GM19467 (cell line): ENCODE data around the gene OTUB1.

Experiments used
- ATAC-seq: cut with Tn5 transposase; IDR thresholded peaks from one replicate; pipeline ENCODE4 v1.9.1; 2021; ENCODE audit warnings: mild to moderate bottlenecking, moderate library complexity; ENCODE audit not compliant: unreplicated experiment

OTUB1 gene

GRCh38 chr11:64004590-64004984 is 18.3 kb downstream of the OTUB1 start:
- ATAC-seq, result no peak

GRCh38 chr11:64005691-64006090 is 19.5 kb downstream of the OTUB1 start:
- ATAC-seq, result no peak

DNA sequence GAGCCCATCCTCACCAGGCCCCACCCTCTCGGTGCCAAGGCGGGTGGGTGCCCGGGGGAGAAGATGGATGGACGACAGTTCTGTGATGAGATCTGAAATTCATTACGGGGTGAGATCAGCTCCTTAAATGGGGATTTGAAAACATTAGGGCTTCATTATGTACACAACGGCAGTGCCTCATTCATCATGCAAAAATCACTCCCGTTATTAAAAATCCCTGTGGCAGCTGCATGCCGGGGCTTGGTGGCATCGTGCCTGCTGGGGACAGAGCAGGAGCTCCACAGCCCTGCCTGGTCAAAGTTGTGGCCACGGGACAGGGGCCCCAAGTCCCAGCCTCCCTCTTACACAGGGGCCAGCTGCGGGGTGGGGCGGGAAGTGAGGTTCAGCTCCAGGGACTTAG is 20.2 kb downstream of the OTUB1 start:
- ATAC-seq, result no peak

DNA sequence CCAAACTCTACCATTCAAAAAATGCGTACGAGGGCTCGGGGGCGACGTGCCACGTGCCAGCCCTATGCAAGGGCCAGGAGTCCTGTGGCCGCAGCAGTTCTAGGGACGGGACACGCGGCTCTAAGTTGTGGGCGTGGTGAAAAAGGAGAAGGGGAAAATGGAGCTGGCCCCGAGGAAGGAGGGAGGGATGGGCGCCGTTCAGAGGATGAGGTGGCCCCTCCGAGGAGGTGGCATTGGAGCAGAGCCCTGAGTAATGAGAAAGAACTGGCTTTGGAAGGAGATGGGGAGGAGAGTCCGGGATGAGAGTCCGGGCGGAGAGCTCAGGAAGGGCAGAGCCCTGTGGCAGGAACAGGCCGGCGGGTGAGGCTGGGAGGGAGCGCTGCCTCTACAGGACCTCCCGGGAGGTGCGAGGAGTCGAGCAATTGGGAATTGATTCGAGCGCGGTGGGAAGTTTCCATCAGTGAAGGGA is 21.0 kb downstream of the OTUB1 start:
- ATAC-seq, result no peak

DNA sequence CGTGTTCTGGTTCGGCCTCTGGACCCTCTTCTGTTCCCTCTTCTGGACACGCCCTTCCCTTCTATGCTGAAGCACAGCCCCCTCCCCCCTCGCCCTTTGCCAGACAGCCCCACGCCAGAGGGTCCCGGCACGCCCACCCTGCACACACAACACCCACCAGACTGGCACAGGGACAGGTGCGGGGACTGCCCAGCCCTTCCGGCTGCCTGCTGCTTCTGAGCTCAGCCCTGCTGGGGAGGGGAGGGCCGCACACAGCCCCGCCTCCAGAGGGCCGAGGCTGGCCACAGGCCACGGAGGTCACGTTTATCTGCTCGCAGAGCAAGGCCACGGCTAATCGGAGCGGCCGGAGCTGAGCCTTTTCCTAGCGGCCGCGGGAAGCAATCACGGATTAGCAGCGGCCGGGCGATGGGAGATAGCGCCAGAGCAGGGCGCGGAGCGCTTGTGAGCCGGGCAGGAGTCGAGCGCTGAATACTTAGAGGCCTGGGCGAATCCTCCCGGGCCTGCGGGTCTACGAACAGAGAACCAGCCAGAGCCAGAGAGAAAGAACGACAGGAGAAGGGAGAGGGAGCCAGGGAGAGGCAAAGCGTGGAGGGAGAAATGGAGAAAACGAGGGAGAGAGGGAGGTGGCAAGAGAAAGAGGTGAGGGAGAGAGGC is 21.5 kb downstream of the OTUB1 start:
- no peak for ATAC-seq

DNA sequence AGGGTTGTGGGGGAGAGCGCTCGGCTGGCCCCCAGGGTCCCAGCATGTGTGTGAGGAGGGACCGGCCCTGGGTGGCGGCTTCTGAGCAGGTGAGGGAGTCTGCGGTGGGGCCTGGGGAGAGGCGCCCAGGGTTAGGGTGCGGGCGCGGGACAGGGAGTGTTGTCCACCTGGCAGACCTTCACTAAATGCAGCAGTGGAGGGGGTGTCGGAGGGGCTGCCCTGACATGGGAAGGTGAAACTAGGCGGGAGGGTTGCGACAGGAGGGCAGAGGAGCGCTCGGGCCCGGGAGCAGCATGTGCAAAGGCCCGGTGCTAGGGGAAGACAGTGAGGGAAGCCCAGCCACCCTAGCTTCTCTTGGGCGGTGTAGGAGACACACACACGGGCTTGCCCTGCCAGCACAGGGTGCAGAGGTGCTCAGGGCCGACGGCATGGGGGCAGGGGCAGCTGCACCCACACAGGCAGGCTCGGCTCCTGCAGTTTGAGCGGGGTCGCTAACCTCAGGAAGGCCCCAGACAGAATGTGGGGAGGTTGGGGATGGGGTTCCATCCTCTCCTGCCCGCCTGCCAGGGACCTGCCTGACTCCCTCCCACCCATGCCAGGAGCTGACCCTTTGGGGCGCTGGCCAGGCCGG is 22.2 kb downstream of the OTUB1 start:
- no peak for ATAC-seq

DNA sequence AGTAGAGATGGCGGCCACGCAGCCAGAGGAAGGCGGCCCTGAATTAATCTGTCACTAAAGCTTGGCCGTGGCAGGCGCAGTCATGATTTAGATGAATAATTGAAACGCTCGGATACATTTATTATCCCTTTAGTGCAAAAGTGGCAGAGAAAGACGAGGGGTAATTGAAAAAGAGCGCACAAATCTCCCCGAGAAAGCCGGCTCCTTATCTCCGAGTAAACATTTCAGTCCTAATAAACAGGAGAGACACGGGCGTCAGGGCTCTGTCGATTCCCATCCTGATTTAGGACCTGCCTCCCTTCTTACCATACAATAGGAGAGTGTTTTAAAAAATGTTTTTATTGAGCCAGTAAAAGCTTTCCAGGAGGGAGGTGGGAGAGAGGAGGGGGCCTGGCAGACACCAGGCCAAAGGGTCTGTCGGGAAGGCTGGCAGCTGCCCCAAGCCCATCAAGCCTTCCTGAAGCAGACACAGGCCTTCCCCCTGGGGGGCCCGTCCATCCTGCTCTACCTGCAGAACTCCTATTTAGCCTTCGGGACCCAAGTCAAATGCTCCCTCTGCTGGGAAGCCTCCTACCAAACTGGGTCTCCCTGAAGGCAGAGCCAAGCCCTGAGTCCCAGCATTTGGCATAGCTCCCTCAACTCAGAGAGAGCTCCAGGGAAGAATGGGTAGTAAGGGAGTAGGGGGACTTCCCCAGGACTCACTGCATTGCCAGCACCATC is 22.8 kb downstream of the OTUB1 start:
- ATAC-seq, result no peak

- no peak for ATAC-seq
Observed at GRCh38 chr11:64009710-64010109, 23.5 kb downstream of the OTUB1 start.

- no peak for ATAC-seq
Observed at GRCh38 chr11:64010783-64011182, 24.5 kb downstream of the OTUB1 start.

DNA sequence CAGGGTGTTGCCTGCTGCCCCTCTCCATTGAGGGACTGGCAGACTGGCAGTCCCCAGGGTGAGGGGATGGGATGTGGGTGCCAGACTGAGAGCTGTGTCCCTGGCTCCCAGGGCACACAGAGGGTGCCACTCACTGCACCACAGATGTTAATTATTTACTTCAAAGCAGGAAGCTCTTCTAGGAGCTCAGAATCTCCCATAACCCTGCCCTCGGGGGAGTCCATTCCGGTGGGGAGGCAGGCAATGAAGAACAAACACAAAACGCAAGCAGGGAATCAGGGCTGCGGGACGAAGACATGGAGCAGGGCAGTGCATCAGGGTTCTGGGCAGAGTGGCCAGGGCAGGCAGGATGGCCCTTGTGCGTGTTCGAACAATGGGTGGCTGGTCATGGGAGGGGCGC is 25.1 kb downstream of the OTUB1 start:
- ATAC-seq, result no peak

- ATAC-seq, result no peak
Observed at GRCh38 chr11:64013141-64013896, 27.1 kb downstream of the OTUB1 start.

DNA sequence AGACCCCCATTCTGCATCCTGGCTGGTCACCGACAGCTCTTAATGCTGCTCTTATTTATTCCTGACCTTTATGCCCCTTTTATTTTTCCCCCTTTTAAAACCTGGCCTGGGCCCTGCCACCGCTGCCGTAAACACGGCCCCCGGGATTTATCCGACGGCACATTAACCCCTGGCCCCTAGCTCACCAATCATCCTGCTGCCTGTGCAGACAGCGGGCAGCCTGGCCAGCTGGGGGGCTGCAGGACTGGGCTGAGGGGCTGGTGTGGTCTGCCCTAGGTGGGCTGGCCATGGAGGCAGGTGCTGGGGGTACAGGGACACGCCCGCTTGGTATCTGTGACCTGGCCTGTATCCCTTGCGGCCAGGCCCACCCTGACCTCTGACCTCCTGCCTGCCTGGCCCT is 28.1 kb downstream of the OTUB1 start:
- no peak for ATAC-seq

- ATAC-seq, result no peak
Observed at GRCh38 chr11:64015510-64015909, 29.3 kb downstream of the OTUB1 start.

- ATAC-seq, result no peak
Observed at GRCh38 chr11:64015935-64016845, 30.0 kb downstream of the OTUB1 start.

DNA sequence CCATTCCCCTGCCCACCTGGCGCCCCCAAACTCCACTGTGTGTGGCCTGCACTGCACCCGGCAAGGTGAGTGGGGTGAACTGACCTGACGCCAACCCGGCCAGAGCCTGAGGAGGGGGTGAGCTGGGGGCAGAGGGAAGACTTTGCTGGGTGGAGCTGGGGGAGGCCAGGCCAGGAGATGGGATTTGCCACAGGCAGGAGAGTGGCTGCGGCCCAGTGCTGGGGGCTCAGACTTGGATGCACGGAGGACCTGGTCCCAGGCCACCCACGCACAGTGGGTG is 31.6 kb downstream of the OTUB1 start:
- no peak for ATAC-seq

DNA sequence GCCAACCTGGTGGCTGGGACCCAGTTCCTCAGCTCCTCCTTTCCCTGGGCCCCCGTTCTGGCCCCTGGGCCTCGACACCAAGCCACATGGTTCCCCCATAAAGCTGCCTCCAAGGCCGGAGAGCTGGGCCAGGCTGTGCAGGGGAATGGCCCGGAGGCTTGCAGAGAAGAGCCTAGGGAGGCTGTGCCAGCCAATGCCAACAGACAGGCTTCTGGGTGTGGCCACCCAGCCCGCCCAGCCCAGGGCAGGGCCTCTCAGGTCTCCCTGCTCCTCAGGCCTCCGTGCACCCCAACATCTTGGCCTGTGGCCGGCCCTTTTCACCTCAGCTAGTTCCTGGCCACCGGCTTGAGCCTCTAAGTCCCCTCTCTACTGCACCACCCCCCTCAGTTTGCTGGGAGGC is 32.1 kb downstream of the OTUB1 start:
- ATAC-seq, result no peak

DNA sequence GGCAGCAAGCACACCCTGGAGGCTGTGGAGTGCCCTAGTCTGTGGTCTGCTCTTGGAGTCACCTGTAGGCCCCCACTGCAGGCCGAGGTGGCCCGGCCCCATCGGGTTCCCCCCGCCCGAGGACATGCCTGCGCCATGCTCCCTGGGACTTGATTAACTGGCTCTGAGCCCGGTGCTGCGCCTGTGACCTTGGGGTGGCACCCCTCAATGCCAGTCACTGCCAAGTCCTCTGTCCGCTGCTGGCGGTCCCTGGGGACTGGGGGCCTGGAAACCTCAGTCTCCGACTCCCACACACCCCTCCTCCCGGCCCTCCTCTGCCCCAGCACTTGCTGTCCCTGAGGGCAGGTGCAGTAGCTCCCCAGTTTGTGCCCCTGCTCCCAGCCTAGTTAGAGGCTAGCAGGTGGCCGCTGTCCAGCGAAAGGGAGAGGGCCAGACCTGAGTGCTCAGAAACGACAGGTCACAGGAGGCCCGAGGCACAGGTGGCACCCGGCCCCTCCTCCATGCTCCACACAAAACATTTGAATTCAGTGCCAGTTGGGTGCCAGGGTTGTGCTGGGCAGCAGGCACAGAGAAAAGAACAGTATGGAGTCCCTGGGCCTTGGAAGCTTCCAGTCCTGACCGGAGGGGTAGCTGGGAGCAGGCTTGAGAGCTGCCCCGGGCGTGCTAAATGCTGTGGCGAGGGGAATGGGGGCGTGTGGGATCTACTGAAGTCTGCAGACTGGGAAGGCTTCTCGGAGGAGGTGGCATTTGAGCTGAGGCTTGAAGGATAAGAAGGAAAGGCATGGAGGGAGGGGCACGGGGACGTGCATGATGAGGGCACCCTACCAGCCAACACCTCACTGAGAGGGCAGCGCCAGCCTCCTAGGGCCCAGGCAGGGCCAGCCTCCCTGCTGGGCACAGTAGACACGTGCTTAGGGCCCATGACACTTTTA is 33.1 kb downstream of the OTUB1 start:
- no peak for ATAC-seq

DNA sequence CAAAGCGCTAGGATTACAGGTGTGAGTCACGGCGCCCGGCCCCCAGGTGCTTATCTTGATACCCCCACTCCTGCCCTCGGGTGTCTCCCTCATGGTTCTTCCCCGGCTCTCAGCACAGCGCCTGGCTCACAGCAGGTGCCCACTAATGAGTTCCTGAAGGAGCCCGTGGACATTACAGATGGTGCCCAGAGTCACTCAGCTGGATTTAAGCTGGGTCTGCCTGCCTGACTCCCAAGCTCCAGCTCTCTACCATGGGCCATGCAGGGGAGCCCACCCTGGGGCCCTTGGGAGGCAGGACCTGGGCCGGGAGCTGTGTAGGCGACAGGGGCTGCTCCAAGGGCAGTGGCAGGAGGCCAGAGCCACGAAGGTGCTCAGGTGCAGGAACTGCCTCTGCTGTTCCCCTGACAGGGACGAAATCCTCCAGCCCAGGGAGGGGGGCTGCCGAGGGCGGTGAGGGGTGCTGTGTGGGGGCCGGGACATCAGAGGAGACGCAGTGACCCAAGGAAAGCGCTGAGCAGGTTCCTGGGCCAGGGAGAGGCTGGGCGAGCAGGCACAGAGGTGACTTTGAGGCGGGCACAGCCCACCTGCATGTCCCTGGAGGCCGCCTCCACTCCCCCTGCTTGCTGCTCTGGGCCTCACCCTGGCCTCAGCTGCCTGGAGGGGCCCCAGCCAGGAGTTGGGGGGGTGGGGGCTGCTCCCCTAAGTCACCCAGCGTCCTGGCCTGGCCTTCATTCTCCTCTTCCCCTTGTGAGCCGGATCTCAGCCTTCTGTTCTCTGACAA is 34.9 kb downstream of the OTUB1 start:
- ATAC-seq, result no peak

GRCh38 chr11:64021757-64022093 is 35.5 kb downstream of the OTUB1 start:
- no peak for ATAC-seq
